Measurements from ENCODE around the gene APOM. TPM values are rescaled to one million over a fixed set of nuclear protein-coding genes. Genes with fewer than 3 reads are reported as not detected.

APOM gene
- 2.7 to 3.8 TPM (median 3.3 TPM) in 5 replicates for total RNA-seq (2022; extraction: Qiagen RNA extraction)

DNA sequence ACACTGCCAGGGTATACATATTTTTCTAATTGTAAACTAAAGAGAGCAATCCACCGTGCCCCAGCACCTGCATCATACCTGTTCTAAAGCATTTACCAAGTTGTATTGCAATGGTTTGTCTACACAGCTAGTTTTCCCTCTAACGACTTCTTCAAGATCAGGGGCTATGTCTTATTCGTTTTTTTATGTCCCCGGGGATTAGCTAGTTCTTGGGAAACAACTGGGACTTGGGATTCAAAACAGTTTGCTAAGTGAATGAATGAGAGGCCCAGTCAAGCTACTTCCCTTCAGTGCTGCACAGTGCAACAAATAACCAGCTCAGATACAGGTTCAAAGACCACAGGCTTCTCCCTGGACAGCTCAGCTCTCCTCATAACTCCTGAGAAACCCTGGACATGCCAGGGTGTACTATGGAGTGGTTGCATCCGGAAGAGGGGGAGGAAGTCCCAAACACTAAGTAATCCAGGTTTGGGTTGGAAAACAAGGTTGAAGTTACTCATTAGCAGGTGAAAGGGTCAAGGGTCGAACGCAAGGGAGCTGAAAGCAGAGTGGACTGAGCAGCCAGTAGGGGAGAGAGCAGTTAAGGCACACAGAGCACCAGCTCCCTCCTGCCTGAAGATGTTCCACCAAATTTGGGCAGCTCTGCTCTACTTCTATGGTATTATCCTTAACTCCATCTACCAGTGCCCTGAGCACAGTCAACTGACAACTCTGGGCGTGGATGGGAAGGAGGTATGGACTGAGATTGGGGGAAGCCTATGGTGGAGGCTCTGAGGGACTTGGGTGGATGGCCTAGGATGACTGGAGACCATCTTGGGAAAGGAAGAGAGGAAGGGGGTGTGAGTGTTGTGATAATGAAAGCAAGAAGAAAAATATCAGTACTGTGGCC is at the start of gene APOM:
Gene APOM (plus strand): TSS at position 546 of the 889 bp plus-strand sequence. CDS start 73 bp downstream, at position 619.

DNA sequence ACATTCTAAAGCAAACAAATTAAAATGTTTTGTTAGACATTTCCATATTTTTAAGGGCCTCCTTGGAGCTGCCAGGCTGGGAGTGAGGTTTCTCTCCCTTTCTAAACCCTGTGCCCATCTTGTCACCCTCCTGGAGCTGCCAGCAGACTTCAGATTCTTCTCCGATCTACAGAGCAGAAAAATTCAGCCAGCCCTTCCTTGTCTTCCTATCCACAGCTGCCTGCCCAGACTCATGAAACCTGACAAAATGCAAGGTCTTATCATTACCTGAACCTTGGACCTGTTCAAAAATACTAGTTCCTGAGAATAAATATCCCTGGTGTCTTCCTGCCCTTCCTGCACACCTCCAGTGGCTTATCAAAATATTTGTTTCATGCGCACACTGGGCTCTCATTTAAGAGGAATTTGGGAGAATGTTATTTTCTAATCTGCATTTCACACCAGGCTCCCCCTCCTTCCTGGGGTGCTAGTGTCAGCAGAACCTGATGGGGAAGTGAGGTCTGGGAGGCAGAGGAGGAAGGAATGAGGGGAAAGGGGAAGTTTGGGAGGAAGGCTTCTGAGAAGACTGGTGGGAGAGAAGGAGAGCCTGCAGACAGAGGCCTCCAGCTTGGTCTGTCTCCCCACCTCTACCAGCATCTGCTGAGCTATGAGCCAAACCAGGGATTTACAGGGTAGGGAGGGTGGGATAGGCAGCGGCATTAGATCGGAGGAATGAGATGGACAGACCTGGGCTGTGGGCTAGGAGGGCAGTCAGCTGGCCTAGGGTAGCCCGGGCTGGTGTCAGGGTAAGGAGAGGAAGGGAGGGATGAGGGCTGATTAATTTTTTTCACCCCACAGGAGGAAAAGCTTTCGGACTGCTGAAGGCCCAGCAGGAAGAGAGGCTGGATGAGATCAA is 40.8 kb upstream of the APOM start, which contains the start of gene AIF1:
Gene AIF1 (plus strand): TSS at position 551 of the 895 bp plus-strand sequence. CDS start 96 bp downstream, at position 647.

GRCh38 chr6:31620586-31621319 is 34.9 kb upstream of the APOM start, which contains the start of gene PRRC2A:
PRRC2A (plus strand) TSS chr6:31620715; CDS start chr6:31622790, 2,075 bp downstream.

DNA sequence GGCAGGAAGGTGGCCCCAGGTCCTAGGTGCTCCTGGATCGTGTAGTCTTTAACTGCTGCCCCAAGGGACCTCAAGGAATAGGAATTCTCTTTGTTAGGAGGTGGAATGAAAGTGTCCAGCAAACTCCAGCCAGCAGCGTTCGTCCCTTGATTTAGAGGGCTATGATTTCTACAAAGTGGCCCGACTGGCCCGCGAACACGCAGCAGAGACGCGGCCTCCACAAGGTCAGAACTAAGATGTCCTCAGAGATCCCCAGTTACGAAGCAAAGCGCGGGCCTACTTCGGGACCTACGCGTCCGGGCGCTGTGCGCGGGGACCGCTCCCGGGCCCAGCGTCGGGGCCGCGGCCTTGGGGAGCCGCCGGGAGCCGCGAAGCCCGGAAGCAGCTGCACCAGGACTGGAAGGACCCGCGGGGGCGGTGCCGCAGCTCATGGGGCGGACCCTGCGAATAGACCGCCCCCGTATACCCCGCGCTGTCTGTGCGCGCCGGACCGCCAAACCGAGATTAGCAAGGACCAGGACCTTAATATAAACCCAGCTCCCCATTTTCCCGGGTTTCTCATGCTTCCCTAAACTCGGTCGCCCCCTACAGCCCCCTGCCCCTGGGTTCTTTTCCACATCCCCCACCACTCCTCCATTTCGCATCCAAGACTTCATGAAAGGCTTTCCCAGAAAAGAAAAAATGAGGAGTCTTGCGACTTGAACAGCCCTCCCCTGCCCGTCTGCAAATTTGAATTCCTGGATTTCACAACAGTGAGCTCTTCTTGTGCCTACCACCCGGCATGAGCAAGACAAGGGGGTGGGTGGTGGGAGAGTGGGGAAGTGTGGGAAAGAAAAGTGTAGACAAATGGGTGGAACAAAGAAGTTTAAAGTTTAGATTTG is 4.9 kb downstream of the APOM start, which contains the start of gene C6orf47:
Gene C6orf47 (minus strand): TSS at position 398 of the 881 bp plus-strand sequence. CDS start 831 bp downstream, outside the sequence.

GRCh38 chr6:31664790-31665500 is 9.3 kb downstream of the APOM start, which contains the start of gene GPANK1:
GPANK1 (minus strand) TSS chr6:31664997; CDS start chr6:31664478, 519 bp downstream.

GRCh38 chr6:31665501-31666336 is 10.0 kb downstream of the APOM start, which contains the start of gene CSNK2B:
CSNK2B (plus strand) TSS chr6:31666080; CDS start chr6:31666832, 752 bp downstream.

GRCh38 chr6:31669676-31670075 is 14.0 kb downstream of the APOM start, which contains the start of gene LY6G5B:
LY6G5B (plus strand) TSS chr6:31669976; CDS start chr6:31670951, 975 bp downstream.

DNA sequence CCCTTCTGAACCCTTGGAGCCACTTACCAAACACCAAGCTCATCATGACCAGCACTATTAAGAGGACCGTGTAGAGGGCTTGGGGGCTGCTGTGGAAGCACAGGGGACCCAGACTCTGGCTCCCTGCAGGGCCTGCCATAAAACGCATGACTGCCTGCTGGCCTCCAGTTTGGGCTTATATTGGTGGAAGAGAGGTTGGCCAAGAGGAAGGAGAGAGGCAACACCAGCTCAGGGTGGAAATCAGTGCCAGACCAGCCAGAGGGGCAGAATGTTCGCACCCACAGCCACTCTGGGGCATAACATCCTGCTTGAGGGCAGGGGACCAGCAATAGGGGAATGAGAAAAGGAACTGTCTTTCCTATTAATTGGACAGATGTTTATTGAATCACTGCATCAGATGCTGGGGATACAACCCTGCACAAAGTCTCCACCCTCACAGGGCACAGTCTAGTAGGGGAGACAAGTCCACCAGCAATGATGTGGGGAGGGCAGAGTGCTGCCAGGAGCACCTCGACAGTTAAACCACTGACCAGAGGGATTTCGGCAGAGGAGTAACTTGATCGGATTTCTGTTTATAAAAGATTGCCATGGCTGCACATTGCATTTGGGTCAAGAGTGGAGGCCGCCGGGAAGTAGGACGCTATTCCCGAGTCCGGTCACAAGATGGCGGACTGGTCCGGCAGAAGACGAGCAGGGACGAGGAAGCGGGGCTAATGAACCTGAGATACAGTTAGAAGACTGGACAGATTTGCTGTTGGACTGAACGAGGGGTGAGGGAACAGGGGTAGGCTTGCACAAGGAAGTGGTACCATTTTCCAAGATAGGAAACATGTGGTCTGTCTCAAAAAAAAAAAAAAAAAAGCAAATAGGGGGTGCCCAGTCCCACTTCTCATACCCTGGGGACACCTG is 24.8 kb downstream of the APOM start, which contains the start of gene LY6G5C:
Gene LY6G5C (minus strand): TSS at position 842 of the 909 bp plus-strand sequence. CDS start 694 bp downstream, at position 148.

GRCh38 chr6:31702819-31703716 is 47.4 kb downstream of the APOM start, which contains the start of gene ABHD16A:
ABHD16A (minus strand) TSS chr6:31703324; CDS start chr6:31703281, 43 bp downstream.

GRCh38 chr6:31706599-31706998 is 50.9 kb downstream of the APOM start, which contains the start of gene LY6G6F:
LY6G6F (plus strand) TSS chr6:31706866; CDS start chr6:31706907, 41 bp downstream.

Other genes with a start within 250 kb of the APOM start
- 5.3 to 7.8 TPM (median 7.0 TPM) in 5 replicates for gene MICB, start 157.7 kb upstream of the APOM start, total RNA-seq (2022; extraction: Qiagen RNA extraction)
- not detected in 5 replicates for gene MCCD1, start 126.9 kb upstream of the APOM start, total RNA-seq (2022; extraction: Qiagen RNA extraction)
- 267 to 386 TPM (median 346 TPM) in 5 replicates for gene DDX39B, start 113.9 kb upstream of the APOM start, total RNA-seq (2022; extraction: Qiagen RNA extraction)
- gene ATP6V1G2, start 109.3 kb upstream of the APOM start, total RNA-seq (2022; extraction: Qiagen RNA extraction) = 0.42 to 0.88 TPM (median 0.78 TPM) in 5 replicates
- gene NFKBIL1, start 108.3 kb upstream of the APOM start, total RNA-seq (2022; extraction: Qiagen RNA extraction) = 8.9 to 13.0 TPM (median 12.2 TPM) in 5 replicates
- 0.06 to 0.21 TPM (median 0.12 TPM) in 4 of 5 replicates, not detected in the other for gene LTA, start 83.6 kb upstream of the APOM start, total RNA-seq (2022; extraction: Qiagen RNA extraction)
- gene TNF, start 80.3 kb upstream of the APOM start, total RNA-seq (2022; extraction: Qiagen RNA extraction) = 0.06 TPM in 1 of 5 replicates, not detected in the others
- gene LTB, start 73.5 kb upstream of the APOM start, total RNA-seq (2022; extraction: Qiagen RNA extraction) = 0.20 to 0.46 TPM (median 0.32 TPM) in 5 replicates
- 0.11 TPM in 1 of 5 replicates, not detected in the others for gene LST1, start 69.6 kb upstream of the APOM start, total RNA-seq (2022; extraction: Qiagen RNA extraction)
- not detected in 5 replicates for gene NCR3, start 62.9 kb upstream of the APOM start, total RNA-seq (2022; extraction: Qiagen RNA extraction)
- gene AIF1, start 40.7 kb upstream of the APOM start, total RNA-seq (2022; extraction: Qiagen RNA extraction) = not detected in 5 replicates
- gene PRRC2A, start 35.2 kb upstream of the APOM start, total RNA-seq (2022; extraction: Qiagen RNA extraction) = 60.5 to 88.7 TPM (median 87.7 TPM) in 5 replicates
- gene BAG6, start 3.2 kb upstream of the APOM start, total RNA-seq (2022; extraction: Qiagen RNA extraction) = 106 to 143 TPM (median 140 TPM) in 5 replicates
- 11.3 to 13.3 TPM (median 12.8 TPM) in 5 replicates for gene C6orf47, start 4.9 kb downstream of the APOM start, total RNA-seq (2022; extraction: Qiagen RNA extraction)
- 8.9 to 12.1 TPM (median 11.6 TPM) in 5 replicates for gene GPANK1, start 9.1 kb downstream of the APOM start, total RNA-seq (2022; extraction: Qiagen RNA extraction)
- gene CSNK2B, start 10.2 kb downstream of the APOM start, total RNA-seq (2022; extraction: Qiagen RNA extraction) = 165 to 180 TPM (median 171 TPM) in 5 replicates
- 2.7 to 4.4 TPM (median 4.0 TPM) in 5 replicates for gene LY6G5B, start 14.1 kb downstream of the APOM start, total RNA-seq (2022; extraction: Qiagen RNA extraction)
- 0.82 to 1.8 TPM (median 1.4 TPM) in 5 replicates for gene LY6G5C, start 25.2 kb downstream of the APOM start, total RNA-seq (2022; extraction: Qiagen RNA extraction)
- 13.2 to 16.4 TPM (median 15.7 TPM) in 5 replicates for gene ABHD16A, start 47.4 kb downstream of the APOM start, total RNA-seq (2022; extraction: Qiagen RNA extraction)
- gene LY6G6F, start 51.0 kb downstream of the APOM start, total RNA-seq (2022; extraction: Qiagen RNA extraction) = not detected in 5 replicates
- gene LY6G6D, start 59.5 kb downstream of the APOM start, total RNA-seq (2022; extraction: Qiagen RNA extraction) = not detected in 5 replicates
- 0.08 to 0.12 TPM in 2 of 5 replicates, not detected in the others for gene LY6G6C, start 65.9 kb downstream of the APOM start, total RNA-seq (2022; extraction: Qiagen RNA extraction)
- gene MPIG6B, start 67.5 kb downstream of the APOM start, total RNA-seq (2022; extraction: Qiagen RNA extraction) = not detected in 5 replicates
- 24.9 to 30.6 TPM (median 28.7 TPM) in 5 replicates for gene DDAH2, start 73.4 kb downstream of the APOM start, total RNA-seq (2022; extraction: Qiagen RNA extraction)
- 438 to 455 TPM (median 449 TPM) in 5 replicates for gene CLIC1, start 80.6 kb downstream of the APOM start, total RNA-seq (2022; extraction: Qiagen RNA extraction)
- gene MSH5, start 84.1 kb downstream of the APOM start, total RNA-seq (2022; extraction: Qiagen RNA extraction) = 8.4 to 14.3 TPM (median 14.1 TPM) in 5 replicates
- gene SAPCD1, start 106.8 kb downstream of the APOM start, total RNA-seq (2022; extraction: Qiagen RNA extraction) = 2.1 to 3.7 TPM (median 3.5 TPM) in 5 replicates
- gene VWA7, start 121.4 kb downstream of the APOM start, total RNA-seq (2022; extraction: Qiagen RNA extraction) = 0.94 to 1.9 TPM (median 1.7 TPM) in 5 replicates
- 39.7 to 58.5 TPM (median 57.1 TPM) in 5 replicates for gene VARS1, start 139.9 kb downstream of the APOM start, total RNA-seq (2022; extraction: Qiagen RNA extraction)
- 47.5 to 56.4 TPM (median 52.4 TPM) in 5 replicates for gene LSM2, start 151.1 kb downstream of the APOM start, total RNA-seq (2022; extraction: Qiagen RNA extraction)
- gene HSPA1L, start 159.4 kb downstream of the APOM start, total RNA-seq (2022; extraction: Qiagen RNA extraction) = 1.1 to 1.8 TPM (median 1.7 TPM) in 5 replicates
- 104 to 243 TPM (median 196 TPM) in 5 replicates for gene HSPA1A, start 159.6 kb downstream of the APOM start, total RNA-seq (2022; extraction: Qiagen RNA extraction)
- gene HSPA1B, start 171.8 kb downstream of the APOM start, total RNA-seq (2022; extraction: Qiagen RNA extraction) = 73.0 to 177 TPM (median 144 TPM) in 5 replicates
- gene NEU1, start 206.9 kb downstream of the APOM start, total RNA-seq (2022; extraction: Qiagen RNA extraction) = 22.0 to 34.1 TPM (median 28.7 TPM) in 5 replicates
- 0.04 to 0.06 TPM in 2 of 5 replicates, not detected in the others for gene SLC44A4, start 223.1 kb downstream of the APOM start, total RNA-seq (2022; extraction: Qiagen RNA extraction)
- 18.2 to 30.9 TPM (median 28.3 TPM) in 5 replicates for gene EHMT2, start 241.8 kb downstream of the APOM start, total RNA-seq (2022; extraction: Qiagen RNA extraction)
- 2.9 to 4.4 TPM (median 3.9 TPM) in 5 replicates for gene ZBTB12, start 246.2 kb downstream of the APOM start, total RNA-seq (2022; extraction: Qiagen RNA extraction)

Data from A549 treated with dexamethasone at 1 μM for 4 hours (cell line).